SK-N-SH (cell line): Measurements from ENCODE around the gene GCC1. TPM values are rescaled to one million over a fixed set of nuclear protein-coding genes. Genes with fewer than 3 reads are reported as not detected.

Experiments used
- CTCF ChIA-PET: fragments of 300-600, 350-600 bp; formaldehyde crosslinking; extraction: SDS; loops from one replicate; lab custom pipeline; 2021; lab: Yijun Ruan, JAX
- POLR2A ChIA-PET: fragments of 350-600 bp; sonication (Branson Sonifier 250); formaldehyde crosslinking; extraction: SDS; loops from one replicate; lab custom pipeline; 2020; ENCODE audit warnings: antibody characterized with exemption, inconsistent platforms; lab: Yijun Ruan, JAX
- DNase-seq: peaks from one replicate; pipeline ENCODE4 v3.0.0; 2012
- H2AFZ ChIP-seq: fragments of 200-600 bp; sonication (generic); 2 replicates; pipeline ENCODE4 v1.8.1; 2016; ENCODE audit warnings: antibody characterized with exemption, mild to moderate bottlenecking, low read depth
- H3F3A ChIP-seq: fragments of 200-600 bp; sonication (generic); replicated peaks from 2 replicates; pipeline ENCODE3; 2016; ENCODE audit warnings: antibody characterized with exemption, mild to moderate bottlenecking; ENCODE audit not compliant: insufficient read depth
- H3K27ac ChIP-seq, 2 experiments: fragments of 200-500 bp in 1 of 2; fragments of 200-600 bp in 1 of 2; sonication (Bioruptor generic) in 1 of 2; sonication (generic), shearing (Covaris generic) in 1 of 2; 2 replicates each; pipeline versions ENCODE4 v1.5.1 to v1.6.1; 2014 to 2016; ENCODE audit warnings: low read depth in 2 of 2, inconsistent platforms in 1 of 2, low read length in 1 of 2, mild to moderate bottlenecking in 1 of 2, mixed read lengths in 1 of 2
- H3K27me3 ChIP-seq: fragments of 200-600 bp; sonication (generic), shearing (Covaris generic); 2 replicates; pipeline ENCODE4 v1.6.1; 2016; ENCODE audit warnings: mixed run types; ENCODE audit not compliant: insufficient read depth
- H3K36me3 ChIP-seq, 2 experiments: fragments of 200-500 bp in 1 of 2; fragments of 200-600 bp in 1 of 2; sonication (Bioruptor generic) in 1 of 2; sonication (generic) in 1 of 2; replicated peaks in 1 of 2; 2 replicates each; pipeline versions ENCODE3 to v1.5.1; 2014 to 2016; ENCODE audit warnings: low read length in 1 of 2, mild to moderate bottlenecking in 1 of 2; ENCODE audit not compliant: insufficient read depth in 2 of 2, control insufficient read depth in 1 of 2
- H3K4me1 ChIP-seq, 2 experiments: fragments of 200-500 bp in 1 of 2; fragments of 200-600 bp in 1 of 2; sonication (Bioruptor generic) in 1 of 2; sonication (generic), shearing (Covaris generic) in 1 of 2; 2 replicates each; pipeline versions ENCODE4 v1.5.1 to v1.6.1; 2014 to 2016; ENCODE audit warnings: low read depth in 1 of 2, low read length in 1 of 2, mixed run types in 1 of 2; ENCODE audit not compliant: insufficient read depth in 2 of 2, control insufficient read depth in 1 of 2
- H3K4me2 ChIP-seq: fragments of 200-600 bp; sonication (generic), shearing (Covaris generic); 2 replicates; pipeline ENCODE4 v1.6.1; 2017; ENCODE audit warnings: mixed run types
- H3K4me3 ChIP-seq, 2 experiments: fragments of 200-500 bp in 1 of 2; fragments of 200-600 bp in 1 of 2; sonication (Bioruptor generic) in 1 of 2; sonication (generic), shearing (Covaris generic) in 1 of 2; 2 replicates each; pipeline versions ENCODE4 v1.5.1 to v1.8.1; 2014 to 2016; ENCODE audit warnings: low read depth in 2 of 2, inconsistent platforms in 1 of 2, low read length in 1 of 2, mild to moderate bottlenecking in 1 of 2, mixed read lengths in 1 of 2, moderate library complexity in 1 of 2
- H3K79me2 ChIP-seq: fragments of 200-600 bp; sonication (generic); 2 replicates; pipeline ENCODE4 v1.8.1; 2017; ENCODE audit warnings: mild to moderate bottlenecking; ENCODE audit not compliant: insufficient read depth
- H3K9ac ChIP-seq: fragments of 200-600 bp; sonication (generic); 2 replicates; pipeline ENCODE4 v1.6.1; 2017; ENCODE audit warnings: mixed run types
- H3K9me2 ChIP-seq: fragments of 200-600 bp; sonication (generic); 2 replicates; pipeline ENCODE4 v1.6.1; 2017; ENCODE audit warnings: mixed run types
- H3K9me3 ChIP-seq: fragments of 200-600 bp; sonication (generic); 2 replicates; pipeline ENCODE4 v1.6.1; 2017; ENCODE audit warnings: mixed run types, mild to moderate bottlenecking, moderate library complexity
- H4K20me1 ChIP-seq: fragments of 200-600 bp; sonication (generic); 2 replicates; pipeline ENCODE4 v1.6.1; 2017; ENCODE audit warnings: mild to moderate bottlenecking, mixed run types; ENCODE audit not compliant: insufficient read depth
- CTCF ChIP-seq: fragments of 200-600 bp; sonication (generic); IDR thresholded peaks from 2 replicates; pipeline ENCODE4 v1.6.1; 2017; ENCODE audit warnings: antibody characterized with exemption, mild to moderate bottlenecking, moderate library complexity
- ELF1 ChIP-seq: IDR thresholded peaks from 2 replicates; pipeline ENCODE4 v1.4.0; 2012
- FOXJ3 ChIP-seq: sonication (generic); formaldehyde crosslinking; IDR thresholded peaks from 2 replicates; pipeline ENCODE4 v1.5.1; 2020; ENCODE audit warnings: mild to moderate bottlenecking, missing genetic modification reagents
- JUND ChIP-seq: IDR thresholded peaks from 2 replicates; pipeline ENCODE4 v1.4.0; 2012
- SMC3 ChIP-seq: IDR thresholded peaks from 2 replicates; pipeline ENCODE4 v1.6.1; 2012; ENCODE audit warnings: low read depth, low read length, improper control_type of control experiment
- WGBS: methylation state at CpG from one replicate; pipeline ENCODE4 v1.1.6; 2017; ENCODE audit warnings: low lambda C conversion rate; 5-methylcytosine and 5-hydroxymethylcytosine counted together
- polyA plus RNA-seq, 3 experiments: library from polyadenylated mRNA; depleted of rRNA; stranded (reverse); fragments of >200 nt; gene quantifications; 2 replicates each; pipeline ENCODE4 v1.2.3, GENCODE V29; 2012
- TF ChIP-seq, protein P1 (sequence below): IDR thresholded peaks from 2 replicates; pipeline ENCODE4 v1.6.1; 2012; ENCODE audit warnings: mild to moderate bottlenecking, low read depth, low read length, moderate library complexity

GCC1 gene
- polyA plus RNA-seq, 1 of the 3 experiments (the other 2 are of a cell fraction), result 8.4 TPM

GRCh38 chr7:127591591-127591990 lies 6.2 kb upstream of the GCC1 start:
- Histone ChIP-seq H3K4me2 (no peak overlapping the region), H3F3A (peaks cover 4% of the 10 kb centered on the region), H3K4me1 (peaks cover 10 to 17% of the 10 kb centered on the region in 2 experiments; a peak in 3 of 4 replicates), H3K27me3 (no peaks in the 10 kb centered on the region), H4K20me1 (peaks cover 7% of the 10 kb centered on the region), H3K4me3 (no peak overlapping the region), H3K9ac (no peak overlapping the region), H3K9me3 (no peaks in the 10 kb centered on the region), H3K27ac (no peak overlapping the region), H3K36me3 (peaks cover 20 to 21% of the 10 kb centered on the region in 2 experiments), H3K79me2 (peaks cover 18% of the 10 kb centered on the region), H2AFZ (no peak overlapping the region), H3K9me2 (no peaks in the 10 kb centered on the region)
- WGBS, result 93% methylated on average over 6 of the region's 6 CpGs
- CTCF ChIA-PET, result interaction anchor here (0.7 to 2.2 kb wide), 3 partner anchors 297 to 627 kb away, joined by 3 to 12 read pairs (median 3); no protein-coding TSS in a partner anchor
- POLR2A ChIA-PET, result no interaction called here
- DNase-seq, result no peak
- TF ChIP-seq SMC3 (no peak), CTCF (no peak), ELF1 (no peak)
- TF ChIP-seq, protein P1, sequence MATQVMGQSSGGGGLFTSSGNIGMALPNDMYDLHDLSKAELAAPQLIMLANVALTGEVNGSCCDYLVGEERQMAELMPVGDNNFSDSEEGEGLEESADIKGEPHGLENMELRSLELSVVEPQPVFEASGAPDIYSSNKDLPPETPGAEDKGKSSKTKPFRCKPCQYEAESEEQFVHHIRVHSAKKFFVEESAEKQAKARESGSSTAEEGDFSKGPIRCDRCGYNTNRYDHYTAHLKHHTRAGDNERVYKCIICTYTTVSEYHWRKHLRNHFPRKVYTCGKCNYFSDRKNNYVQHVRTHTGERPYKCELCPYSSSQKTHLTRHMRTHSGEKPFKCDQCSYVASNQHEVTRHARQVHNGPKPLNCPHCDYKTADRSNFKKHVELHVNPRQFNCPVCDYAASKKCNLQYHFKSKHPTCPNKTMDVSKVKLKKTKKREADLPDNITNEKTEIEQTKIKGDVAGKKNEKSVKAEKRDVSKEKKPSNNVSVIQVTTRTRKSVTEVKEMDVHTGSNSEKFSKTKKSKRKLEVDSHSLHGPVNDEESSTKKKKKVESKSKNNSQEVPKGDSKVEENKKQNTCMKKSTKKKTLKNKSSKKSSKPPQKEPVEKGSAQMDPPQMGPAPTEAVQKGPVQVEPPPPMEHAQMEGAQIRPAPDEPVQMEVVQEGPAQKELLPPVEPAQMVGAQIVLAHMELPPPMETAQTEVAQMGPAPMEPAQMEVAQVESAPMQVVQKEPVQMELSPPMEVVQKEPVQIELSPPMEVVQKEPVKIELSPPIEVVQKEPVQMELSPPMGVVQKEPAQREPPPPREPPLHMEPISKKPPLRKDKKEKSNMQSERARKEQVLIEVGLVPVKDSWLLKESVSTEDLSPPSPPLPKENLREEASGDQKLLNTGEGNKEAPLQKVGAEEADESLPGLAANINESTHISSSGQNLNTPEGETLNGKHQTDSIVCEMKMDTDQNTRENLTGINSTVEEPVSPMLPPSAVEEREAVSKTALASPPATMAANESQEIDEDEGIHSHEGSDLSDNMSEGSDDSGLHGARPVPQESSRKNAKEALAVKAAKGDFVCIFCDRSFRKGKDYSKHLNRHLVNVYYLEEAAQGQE, result no peak

DNA sequence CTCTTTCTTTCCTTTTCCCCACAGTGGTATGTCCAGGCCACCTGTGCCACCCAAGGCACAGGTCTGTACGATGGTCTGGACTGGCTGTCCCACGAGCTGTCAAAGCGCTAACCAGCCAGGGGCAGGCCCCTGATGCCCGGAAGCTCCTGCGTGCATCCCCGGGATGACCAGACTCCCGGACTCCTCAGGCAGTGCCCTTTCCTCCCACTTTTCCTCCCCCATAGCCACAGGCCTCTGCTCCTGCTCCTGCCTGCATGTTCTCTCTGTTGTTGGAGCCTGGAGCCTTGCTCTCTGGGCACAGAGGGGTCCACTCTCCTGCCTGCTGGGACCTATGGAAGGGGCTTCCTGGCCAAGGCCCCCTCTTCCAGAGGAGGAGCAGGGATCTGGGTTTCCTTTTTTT lies 5.8 kb upstream of the GCC1 start:
- no peaks in the 10 kb centered on the region for H3K9me3 ChIP-seq
- TF ChIP-seq FOXJ3 (no peak), JUND (no peak)
- peaks cover 10 to 17% of the 10 kb centered on the region in 2 experiments; a peak in 3 of 4 replicates for H3K4me1 ChIP-seq
- H3K36me3 ChIP-seq, result peaks cover 20 to 21% of the 10 kb centered on the region in 2 experiments
- no peak overlapping the region for H3K9ac ChIP-seq
- ChIA-PET CTCF (interaction anchor here (0.8 to 2.2 kb wide), 3 partner anchors 117 to 628 kb away, joined by 3 to 12 read pairs (median 3); no protein-coding TSS in a partner anchor), POLR2A (no interaction called here)
- peaks cover 7% of the 10 kb centered on the region for H4K20me1 ChIP-seq
- H2AFZ ChIP-seq, result no peak overlapping the region
- H3F3A ChIP-seq, result peaks cover 6% of the 10 kb centered on the region
- peaks cover 18% of the 10 kb centered on the region for H3K79me2 ChIP-seq
- H3K27ac ChIP-seq, result no peak overlapping the region
- H3K27me3 ChIP-seq, result no peaks in the 10 kb centered on the region
- DNase-seq, result no peak
- H3K9me2 ChIP-seq, result no peaks in the 10 kb centered on the region
- H3K4me3 ChIP-seq, result no peak overlapping the region
- no peak overlapping the region for H3K4me2 ChIP-seq
- WGBS, result 95% methylated on average over 7 of the region's 7 CpGs
